ENCODE measurements around the gene NSG1.

The NSG1 gene

DNA sequence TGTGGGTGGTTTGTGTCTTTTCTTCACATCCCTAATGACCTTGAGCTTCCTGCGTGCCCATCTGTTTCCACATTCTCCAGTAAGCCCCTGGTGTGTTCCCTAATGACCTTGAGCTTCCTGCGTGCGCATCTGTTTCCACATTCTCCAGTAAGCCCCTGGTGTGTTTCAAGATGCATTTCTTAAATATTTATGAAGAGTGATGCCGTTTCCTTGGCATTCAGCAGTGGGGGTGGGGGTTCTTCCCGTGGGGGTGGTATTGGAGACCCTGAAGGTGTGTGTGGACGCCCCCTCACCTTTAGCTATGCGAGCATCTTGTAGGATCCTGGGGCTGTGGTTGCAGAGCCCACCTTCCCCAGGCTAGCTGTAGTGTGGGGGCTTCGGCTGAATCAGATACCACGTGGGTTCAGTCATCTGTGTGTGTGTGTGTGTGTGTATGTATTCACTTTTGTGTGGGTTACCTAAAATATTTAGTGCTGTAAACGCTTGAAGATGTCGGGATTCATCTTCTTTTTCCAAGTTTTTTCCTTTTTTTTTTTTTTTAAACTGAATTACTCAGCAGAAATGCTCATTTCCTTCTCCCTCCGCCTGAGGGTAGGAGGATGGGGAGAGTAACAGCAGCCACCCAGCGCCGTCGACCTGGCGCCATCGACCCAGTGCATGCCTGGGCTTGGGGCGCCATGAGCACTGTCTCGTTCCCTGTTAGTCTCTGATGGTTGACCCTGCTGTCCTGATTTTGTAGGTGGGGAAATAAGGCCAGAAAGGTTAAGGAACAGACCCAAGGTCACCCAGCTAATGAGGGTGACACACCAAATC is 9.9 kb downstream of the NSG1 start:
- no peak for DNase-seq

DNA sequence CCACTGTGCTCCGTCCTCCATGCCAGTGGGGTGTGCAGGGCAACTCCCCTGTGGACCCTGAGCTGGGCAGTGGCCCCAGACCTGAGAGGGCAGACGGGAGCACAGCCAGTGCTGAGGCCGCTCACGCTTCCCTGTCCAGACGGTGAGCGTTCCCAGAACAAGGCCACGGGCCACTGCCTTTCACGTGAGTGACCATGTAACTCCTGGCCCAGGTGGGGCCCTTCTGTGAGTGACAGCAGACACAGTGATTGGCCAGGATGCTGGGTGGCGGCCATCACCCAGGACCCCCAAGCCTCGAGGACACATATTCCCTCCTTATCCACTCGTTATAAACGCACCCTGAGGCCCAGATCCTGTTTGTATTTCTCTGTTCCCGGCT is 10.5 kb downstream of the NSG1 start:
- DNase-seq, result no peak

DNA sequence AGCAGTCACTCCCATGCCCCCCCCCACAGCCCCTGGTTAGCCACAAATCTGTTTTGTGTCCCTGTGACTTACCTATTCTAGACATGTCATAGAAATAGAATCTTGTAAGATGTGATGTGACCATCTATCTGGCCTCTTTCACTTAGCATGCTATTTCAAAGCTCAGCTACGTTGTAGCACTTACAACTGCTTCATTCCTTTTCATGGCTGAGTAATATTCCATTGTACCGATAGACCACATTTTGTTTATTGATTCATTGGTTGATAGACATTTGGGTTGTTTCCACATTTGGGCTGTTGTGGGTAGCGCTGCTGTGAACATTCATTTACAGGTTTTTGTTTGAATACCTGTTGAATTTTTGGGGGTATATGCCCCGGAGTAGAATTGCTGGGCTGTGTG is 11.5 kb downstream of the NSG1 start:
- DNase-seq, result no peak

DNA sequence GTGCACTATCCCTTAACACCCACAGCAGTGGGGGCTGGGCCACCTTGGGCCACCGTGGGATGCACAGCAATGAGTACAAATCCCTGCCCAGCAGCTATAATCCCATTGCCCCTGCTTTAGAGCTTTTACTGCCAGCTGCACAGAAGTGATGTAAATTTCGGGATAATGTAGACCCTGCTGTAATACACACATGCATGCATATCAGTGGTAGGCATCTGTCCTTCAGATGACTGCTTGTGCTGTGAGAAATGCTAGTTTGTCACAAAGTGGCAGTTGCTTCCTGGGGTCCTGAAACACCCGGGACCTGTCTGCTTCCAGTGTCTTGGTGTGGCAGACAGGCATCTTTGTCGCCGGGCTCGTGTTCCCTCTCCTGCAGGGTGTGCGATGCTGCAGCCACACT is 14.1 kb downstream of the NSG1 start:
- DNase-seq, result no peak

DNA sequence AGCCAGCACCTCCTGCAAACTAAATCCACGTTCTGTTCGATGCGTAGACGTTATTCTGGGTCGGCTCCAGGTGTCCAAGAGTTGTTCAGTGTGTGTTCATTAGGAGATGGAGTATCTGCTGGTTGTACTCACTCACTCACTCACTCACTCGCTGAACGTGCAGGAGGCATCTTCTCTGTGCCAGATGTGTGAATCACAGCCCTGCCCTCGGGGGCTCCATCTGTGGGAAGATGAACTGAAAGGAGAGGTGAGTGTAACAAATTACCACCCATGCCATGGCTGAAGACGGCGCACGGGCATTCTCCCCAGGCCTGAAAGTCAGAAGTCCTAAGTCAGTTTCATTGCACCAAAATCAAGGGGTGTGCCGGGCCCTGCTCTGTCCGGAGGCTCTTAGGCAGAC is 16.1 kb downstream of the NSG1 start:
- DNase-seq, result no peak

DNA sequence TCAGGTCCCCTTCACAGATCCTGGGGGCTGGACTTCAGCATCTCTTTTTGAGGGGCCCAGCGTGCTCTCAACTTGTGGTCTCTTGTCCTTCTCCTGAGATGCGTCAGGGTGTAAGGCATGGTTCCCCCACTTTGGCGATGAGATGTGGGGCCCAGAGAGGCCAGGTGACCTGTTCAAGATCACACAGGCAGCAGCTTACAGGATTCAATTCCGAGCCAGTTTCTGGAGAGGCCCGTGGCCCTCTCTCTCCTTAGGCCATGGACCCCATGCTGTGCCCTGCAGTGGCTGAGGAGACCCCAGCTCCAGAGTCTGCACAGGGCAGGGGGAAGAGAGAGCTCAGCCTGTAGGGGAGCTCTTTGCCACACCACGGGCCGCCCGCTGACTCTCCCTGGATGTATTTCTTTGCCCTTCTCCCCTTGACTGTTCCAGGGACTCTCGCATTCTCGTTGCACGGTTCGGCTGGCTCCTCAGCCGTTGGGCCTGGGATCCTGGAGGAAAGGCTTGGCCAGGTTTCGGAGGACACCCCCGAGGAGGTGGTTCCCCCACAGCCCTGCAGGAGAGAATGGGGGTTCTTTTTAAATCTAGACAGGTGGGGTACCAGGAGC is 18.6 kb downstream of the NSG1 start:
- no peak for DNase-seq

DNA sequence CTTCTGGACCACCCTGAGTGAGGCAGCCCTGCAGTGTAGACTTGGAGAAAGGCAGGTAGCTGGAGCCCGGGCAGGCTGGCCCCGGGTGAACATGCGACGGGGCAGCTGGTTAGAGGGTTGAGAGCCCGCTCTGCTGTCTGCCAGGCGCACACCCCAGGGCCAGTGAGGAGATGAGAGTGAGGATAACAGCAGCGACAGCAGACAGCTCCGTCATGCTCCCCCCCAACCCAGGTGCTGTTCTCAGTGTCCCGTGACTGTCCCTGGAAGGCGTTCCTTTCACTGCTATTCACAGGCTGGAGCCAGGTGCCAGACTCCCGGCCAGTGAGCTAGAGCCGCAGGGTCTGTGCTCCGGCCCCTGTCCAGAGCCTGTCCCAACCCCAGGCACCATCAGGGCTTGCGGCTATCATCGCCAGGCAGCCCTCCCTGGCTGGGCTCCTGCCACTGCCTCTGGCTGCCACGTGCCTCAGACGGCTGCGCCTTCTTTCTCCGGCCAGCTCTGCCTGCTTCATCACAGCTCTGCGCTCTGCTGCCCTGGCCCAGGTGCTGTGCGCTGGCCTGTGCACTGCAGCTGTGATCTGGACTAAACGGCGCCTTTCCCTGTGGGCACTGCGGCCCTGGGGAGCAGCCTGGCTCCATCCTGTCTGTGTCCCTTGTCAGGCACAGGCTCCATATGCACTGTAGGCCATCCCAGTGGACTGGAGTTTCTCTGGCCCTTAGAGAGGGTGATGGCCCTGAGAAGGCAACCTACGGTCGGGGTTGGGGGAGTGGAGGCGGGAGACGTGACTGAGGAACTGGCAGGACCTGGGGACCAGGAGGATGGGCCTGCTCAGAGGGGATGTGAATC is 19.8 kb downstream of the NSG1 start:
- DNase-seq, result no peak

DNA sequence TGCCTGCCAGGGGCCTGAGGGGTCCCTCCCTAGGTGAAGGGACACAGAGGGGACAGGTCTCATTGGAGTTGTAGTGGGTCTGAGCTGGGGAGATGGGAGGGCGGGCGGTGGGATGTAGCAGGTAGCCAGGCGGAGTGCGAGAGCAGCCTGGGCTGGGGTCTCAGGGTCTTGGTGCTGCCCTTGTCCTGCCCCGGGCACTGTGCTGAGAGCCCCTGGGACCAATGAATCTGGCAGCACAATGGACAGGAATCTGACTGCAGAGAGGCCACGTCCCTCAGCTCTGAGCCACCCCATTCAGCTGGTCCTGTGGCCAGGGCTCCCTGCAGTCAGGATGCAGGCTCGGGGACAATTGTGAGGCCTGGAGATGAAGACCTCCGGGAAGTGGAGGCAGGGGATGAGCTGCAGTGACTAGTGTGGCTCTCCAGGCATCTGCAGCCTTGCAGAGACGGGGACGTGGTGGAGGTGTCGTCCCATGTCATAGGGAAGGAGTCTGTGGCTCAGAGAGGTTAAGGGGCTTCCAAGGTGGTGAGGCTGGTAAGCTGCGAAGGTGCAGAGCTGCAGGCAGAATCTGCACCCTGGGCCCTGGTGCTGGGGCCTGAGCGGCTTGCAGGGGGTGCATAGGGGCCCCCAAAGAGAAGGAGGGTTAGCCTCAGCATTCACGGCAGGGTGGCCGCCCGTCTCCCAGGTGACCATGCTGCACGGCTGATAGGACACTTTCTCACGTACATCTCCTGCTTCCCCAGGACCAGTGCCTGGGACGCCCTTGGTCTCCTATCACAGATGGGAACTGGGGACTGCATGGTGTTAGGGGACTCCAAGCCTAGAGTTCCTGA is 20.6 kb downstream of the NSG1 start:
- no peak for DNase-seq

DNA sequence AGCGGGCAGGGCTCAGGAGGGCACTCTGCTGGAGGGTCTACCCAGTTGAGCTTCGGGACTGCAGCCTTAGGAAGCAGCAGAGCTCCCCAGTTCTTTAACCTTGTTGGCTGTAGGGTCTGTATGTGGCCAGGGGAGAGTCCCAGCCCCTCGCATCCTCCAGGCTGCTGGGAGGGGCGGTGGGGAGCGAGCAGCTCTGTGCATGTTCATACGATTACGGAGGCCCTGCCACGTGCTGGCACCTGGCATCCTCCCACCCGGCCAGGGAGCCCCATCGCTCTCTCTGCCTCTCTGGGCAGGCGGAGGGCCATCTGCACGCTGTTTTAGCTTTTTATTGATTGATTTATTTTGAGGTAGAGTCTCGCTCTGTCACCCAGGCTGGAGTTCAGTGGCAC is 21.2 kb downstream of the NSG1 start:
- no peak for DNase-seq

DNA sequence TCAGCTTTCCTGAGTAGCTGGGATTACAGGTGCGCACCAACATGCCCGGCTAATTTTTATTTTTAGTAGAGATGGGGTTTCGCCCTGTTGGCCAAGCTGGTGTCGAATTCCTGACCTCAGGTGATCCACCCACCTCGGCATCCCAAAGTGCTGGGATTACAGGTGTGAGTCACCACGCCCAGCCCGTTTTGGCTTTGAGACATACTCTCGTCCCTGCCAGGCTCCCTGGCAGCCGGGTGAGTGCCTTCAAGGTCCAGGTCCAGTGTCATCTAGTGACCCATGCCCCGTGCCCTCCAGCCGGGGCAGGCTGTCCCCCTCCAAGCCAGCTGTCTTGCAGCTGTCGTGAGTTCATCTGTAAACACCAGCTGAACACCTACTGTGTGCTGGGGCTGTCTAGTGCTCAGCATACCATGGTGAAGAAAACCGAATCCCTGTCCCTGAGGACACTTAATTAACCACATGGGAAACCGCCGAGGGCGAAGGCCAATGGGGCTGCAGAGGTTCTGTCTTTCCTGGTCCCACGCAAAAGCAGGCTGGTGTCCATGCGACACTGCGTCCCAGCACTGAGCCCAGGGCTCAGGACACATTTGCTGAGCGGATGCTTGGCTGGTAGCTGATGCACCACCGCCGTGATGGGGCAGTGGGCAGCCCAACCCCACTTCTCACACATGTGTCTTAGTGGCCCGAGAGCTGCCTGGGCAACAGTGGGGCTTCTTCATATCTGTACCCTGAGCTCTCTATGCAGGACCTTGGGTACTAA is 21.9 kb downstream of the NSG1 start:
- no peak for DNase-seq

DNA sequence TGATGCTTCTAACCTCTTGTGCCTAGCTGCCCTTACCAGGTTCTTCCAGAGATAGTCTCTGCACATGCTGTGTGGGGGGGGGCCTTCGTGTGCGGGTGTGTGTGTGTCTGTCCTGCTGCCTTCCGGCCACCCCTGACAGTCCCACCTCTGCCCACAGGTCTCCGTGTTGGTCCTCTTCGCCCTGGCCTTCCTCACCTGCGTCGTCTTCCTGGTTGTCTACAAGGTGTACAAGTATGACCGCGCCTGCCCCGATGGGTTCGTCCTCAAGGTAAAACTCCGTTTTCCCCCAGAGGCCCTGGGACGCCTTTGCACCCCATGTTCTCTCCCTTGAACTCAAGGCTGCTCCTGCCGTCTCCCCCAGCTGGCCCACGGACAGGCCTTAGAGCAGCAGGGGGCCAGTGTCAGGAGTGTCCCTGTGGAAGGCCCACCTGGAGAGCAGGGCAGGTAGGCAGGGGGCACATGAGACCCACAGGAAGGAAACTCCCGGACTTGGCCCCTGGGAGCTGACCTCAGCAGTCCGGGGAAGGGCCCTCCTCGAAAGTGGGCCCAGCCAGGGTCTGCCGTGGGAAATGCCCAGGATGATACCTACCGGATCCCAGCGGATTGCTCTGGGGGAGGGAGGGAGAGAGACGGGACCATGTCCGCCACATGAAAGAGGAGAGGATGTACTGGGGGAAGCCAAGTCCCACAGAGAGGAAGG is 22.7 kb downstream of the NSG1 start:
- no peak for DNase-seq

DNA sequence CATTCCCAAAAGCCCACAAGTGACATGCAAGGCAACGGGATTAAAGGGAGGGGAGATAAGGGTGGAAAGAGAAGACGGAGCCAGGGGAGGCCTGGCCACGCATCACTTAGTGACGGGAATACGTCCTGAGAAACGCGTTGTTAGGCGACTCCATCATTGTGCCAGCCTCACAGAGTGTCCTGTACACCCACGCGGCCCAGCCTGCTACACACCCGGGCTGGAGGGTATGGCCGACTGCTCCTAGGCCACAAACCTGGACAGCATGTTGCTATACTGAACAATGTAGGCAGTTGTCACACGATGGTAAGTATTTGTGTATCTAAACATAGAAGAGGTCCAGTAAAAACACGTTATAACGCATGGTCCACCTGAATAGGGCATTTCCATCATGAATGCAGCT is 23.4 kb downstream of the NSG1 start:
- no peak for DNase-seq

DNA sequence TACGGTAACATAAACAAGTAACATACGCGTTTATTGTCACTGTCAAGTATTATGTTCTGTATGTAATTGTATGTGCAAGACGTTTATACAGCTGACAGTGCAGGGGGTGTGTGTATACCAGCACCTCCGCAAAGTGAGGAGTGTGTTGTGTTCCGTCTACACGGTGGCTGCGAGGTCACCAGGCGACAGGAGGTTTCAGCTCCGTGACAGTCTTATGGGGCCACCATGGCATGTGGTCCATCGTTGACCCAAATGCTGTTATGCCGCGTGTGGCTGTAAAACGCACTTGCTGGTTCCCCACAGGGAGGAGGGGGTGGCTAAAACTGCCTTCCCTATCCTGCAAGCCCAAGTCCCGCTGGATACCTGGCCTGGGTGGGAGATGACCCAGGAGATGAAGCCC is 25.0 kb downstream of the NSG1 start:
- no peak for DNase-seq

DNA sequence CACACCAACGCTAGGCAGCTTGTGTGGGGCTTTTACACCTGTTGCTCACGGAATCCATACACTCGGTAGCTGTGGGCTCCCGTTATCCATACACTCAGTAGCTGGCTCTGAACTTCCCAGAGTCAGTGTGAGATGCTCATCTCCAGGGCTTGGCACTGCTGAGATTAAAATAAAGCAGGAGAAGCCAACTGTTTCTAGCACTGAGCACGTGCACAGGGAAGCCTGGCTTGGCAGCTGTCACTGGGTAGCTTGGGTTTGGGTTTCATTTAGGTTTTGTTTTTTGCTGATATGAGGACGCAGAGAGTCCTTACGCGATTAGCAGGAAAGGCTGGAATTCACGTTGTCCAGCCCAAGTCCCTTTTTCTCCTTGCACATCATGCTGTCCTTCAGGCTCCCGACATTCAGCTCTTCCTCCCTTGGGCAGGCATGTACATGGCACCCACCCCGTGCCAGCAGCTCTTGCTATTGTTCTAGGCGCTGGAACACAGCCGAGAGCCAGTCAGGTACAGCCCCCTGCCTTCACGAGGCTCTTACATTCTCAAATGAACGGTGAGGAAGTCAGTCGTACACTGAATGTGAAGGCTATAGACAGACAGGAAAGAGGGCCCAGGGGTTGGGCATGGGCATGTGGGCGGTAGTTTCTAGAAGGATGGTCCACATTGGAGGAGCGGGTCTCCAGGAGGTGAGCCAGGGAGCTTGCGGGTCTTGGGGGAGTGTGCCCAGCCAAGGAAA is 25.9 kb downstream of the NSG1 start:
- no peak for DNase-seq

DNA sequence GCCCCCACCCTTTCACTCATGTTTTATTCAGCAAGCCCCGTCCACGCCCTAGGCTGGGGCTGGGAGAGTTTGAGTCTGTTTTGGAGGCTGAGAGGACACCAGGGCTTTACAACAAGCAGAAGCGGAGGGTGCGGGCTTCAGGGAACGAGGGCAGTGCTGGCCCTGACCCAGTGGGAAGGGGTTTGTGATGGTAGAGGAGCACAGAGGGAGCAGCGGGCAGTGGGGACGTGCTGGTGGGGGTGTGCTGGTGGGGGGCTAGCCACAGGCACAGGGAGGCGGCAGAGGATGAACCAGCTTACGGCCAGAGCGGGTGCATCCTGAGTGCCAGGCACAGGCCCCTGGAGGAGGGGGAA is 26.4 kb downstream of the NSG1 start:
- DNase-seq, result no peak

DNA sequence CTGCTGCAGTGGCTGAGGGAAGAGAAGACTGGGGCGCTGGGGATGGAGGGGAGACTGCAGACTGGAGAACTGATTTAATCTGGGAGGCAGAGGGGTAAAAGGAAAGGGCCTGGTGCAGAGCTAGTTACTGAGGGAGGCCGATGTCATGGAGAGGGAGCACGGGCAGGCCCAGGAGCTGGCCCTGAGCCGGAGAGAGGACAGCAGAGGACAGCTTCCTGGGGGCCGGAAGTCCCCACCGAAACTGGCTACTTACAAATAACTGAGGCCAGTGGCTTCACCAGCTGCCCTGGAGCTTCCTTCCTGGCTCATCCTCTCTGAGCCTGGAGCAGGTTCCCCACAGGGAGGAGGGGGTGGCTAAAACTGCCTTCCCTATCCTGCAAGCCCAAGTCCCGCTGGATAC is 26.9 kb downstream of the NSG1 start:
- DNase-seq, result no peak

DNA sequence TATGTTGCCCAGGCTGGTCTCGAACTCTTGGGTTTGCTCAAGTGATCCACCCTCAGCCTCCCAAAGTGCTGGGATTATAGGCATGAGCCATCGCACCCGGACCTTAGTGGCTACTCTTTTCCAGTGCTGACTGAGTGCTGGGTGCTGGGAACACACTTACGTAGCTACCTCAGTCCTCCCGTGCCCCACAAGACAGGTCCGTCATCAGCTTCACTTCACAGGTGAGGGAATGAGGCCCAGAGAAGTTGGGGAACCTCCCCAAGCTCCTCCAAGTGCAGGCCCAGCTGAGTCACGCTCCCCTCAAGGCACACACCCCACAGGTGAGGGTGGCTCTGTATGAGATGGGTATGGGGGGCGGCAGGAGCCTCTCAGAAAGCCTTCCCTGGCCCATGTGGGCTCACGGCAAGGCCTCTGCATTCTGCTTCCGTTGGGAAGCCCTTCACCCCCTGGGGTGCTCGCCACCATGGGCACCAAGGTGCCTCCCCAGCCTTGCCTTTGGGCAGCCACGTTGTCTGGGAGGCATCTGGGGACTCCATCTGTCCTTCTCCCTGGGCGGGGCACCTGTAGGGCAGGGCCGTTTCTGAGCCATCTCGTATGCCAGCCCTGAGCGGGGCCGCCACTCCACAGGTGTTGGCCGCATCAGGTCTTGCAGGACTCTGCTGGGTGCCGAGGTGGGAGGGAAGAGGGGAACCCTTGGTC is 28.4 kb downstream of the NSG1 start:
- DNase-seq, result no peak

DNA sequence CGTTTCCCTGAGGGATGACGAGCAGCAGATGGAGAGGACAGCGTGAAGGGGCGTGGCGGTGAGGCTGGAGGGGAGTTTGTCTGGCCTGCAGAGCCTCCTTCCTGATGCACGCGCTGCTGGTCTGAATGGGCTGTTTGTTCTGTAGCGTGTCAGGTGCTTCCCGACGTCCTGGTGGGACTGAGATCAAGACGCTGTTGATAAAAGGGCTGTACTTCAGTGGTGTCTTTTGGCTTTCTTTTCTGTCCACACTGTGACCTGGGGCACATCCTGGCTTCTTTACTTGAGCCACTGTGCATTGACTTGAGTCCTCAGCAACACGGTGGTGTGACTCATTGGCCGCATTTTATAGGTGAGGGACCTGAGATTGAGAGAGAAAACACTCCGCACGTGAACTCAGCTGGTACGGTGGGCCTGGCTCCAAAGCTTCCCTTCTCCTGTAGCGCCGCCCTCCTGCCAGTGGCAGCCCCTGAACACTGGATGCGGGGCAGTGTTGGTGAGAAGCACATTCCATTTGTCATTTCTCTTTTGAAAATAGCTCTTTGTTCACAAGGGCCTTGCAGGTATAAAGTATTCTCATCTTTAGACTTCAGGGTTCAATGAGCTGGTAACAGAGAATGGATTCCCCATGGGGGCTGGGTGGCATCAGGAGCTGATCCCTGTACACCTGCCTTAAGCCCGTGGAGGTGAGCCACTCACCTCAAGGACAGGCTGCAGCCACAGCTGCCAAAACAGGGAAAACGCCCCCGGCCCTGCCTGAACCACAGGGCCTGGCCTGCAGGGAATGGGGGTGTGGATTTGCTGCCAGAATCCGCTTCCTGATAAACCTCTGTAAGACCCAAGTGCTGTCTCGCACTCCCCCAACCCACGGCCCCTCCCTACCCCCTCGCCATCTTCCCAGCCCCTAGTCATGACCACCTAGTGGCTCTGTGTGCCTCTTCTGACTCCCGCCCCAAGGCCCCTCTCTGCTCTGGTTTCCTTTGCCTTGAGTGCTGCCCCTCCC is 29.2 kb downstream of the NSG1 start:
- no peak for DNase-seq

DNA sequence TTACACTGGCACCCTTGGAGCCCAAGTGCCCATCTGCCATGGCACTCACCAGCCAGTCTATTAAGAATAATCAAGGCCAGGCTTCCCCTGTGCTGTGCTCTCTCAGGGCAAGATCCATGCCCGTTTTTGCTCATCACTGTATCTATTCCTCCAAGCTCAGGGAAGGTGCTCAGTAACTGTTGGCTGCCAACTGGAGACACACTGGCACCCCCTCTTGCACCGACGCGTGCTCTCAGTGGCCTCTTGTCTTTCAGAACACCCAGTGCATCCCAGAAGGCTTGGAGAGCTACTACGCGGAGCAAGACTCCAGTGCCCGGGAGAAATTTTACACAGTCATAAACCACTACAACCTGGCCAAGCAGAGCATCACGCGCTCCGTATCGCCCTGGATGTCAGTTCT is 30.1 kb downstream of the NSG1 start:
- no peak for DNase-seq

All from bone marrow (tissue), 2 donors.